Measurements from ENCODE around the gene PAPOLA.

Gene PAPOLA

GRCh38 chr14:96565811-96566210 is 63.6 kb downstream of the PAPOLA start:
- no peak for DNase-seq (ENCODE audit: low spot score)

DNA sequence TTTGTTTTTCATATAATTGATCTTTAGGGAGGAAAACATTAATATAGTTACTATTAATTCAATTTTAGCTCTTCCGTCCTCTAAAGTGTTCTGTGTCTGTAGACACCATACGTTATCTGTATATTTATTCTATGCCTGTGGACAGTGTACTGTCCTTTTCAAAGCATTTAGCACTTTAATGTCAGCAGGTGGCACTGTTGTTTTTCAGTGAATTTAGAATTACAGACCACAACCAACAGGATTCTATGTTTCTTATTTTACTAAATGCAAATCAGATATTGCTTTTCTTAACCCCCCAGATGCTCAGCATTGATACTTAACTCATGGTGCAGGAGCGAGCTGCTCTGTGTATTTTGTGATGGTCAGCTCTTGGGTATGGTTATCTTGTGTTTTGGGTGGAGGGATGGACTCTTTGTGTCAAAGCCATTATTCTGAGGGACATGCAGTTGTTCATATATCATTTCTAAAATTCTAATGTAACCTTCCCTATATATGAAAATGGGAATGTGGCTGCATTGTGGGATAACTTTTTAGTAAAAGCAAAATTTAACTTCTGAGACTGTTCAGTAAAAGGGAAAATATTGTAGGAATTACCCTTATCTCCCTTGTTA is 65.2 kb downstream of the PAPOLA start:
- no peak for DNase-seq (ENCODE audit: low spot score)

DNA sequence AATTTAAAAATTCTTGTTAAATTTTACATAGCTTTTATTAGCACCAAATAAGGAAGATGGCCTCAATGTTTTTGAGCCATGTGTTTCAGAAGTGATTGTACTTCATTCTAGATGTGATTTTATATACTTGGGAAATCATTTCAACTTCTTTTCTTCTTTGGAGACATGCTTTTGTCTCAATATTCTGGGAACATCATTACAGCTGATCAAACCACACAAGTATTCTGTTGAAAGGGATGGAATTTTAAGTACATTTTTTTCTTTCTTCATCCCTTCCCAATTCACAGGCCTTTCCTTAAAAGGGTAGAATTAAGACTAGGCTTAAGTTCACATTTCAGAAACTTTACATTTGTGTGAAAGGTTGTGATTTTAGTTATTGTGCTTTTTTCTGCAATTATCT is 66.4 kb downstream of the PAPOLA start:
- no peak for DNase-seq (ENCODE audit: low spot score)

DNA sequence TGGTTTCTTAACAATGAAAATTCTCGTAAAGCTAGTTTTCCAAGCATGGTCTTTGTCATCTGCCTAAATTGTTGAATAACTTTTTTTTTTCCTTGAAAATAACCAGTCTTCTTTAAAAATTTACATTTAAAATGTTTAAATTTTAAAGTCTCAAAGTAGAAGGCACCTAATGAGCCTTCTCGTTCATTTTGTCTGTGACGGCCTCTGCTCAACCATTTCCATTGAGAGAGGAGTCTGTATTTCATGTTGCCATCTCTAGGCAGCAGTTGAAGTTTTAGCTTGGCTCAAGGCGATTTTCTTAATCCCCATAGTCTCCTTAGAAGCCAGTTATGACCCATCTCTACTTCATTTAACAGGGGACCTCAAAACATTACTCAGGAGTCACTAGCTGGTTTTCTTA is 69.1 kb downstream of the PAPOLA start:
- DNase-seq (ENCODE audit: low spot score): no peak

GRCh38 chr14:96573473-96574100 is 71.4 kb downstream of the PAPOLA start:
- no peak for DNase-seq (ENCODE audit: low spot score)

DNA sequence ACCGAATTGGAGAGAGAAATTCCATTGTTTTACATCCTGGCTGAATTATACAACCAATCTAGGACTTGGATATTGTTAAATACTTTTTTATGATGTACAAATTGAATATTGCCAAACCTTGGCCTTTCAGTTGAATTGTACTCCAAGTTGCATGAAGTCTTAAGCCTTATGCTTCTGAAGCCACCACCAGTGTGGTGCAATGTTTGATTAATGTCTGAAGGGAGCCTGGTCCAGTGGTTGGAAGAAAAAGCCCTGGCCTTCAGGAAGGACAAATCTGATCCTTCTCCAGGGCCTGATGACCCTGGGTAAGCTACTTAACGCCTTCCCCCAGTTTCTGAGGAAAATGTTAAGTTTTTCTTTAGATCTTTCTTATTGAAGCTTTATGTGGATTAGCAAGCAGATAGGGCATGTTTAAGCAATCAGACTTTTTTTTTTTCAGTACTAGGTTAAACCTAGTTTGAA is 72.0 kb downstream of the PAPOLA start:
- no peak for DNase-seq (ENCODE audit: low spot score)

GRCh38 chr14:96574633-96575632 is 72.8 kb downstream of the PAPOLA start:
- no peak for DNase-seq (ENCODE audit: low spot score)

GRCh38 chr14:96576359-96576758 is 74.2 kb downstream of the PAPOLA start:
- no peak for DNase-seq (ENCODE audit: low spot score)

GRCh38 chr14:96576937-96577336 is 74.8 kb downstream of the PAPOLA start:
- no peak for DNase-seq (ENCODE audit: low spot score)

DNA sequence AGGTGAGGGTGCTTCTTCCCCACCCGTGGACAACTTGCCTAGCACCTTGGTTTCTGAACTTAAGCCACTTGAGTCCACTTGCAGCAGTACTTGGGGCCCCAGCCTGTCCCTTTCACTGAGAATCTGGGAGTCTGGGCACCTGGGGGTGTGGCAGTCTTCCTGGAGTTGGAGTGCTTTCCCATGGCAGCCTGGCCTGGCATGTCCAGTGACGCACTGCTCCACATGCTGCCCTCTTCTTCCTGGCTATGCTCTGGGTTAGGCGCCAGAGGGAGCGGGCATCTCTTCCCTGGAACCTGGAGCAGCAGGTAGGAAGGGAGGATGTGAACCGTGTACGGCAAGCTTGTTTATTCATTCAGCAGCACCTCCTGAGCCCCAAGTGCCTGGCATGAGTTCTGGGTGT is 76.4 kb downstream of the PAPOLA start:
- no peak for DNase-seq (ENCODE audit: low spot score)

GRCh38 chr14:96579358-96579757 is 77.2 kb downstream of the PAPOLA start:
- DNase-seq (ENCODE audit: low spot score): no peak

GRCh38 chr14:96579855-96580254 is 77.7 kb downstream of the PAPOLA start:
- DNase-seq (ENCODE audit: low spot score): no peak

DNA sequence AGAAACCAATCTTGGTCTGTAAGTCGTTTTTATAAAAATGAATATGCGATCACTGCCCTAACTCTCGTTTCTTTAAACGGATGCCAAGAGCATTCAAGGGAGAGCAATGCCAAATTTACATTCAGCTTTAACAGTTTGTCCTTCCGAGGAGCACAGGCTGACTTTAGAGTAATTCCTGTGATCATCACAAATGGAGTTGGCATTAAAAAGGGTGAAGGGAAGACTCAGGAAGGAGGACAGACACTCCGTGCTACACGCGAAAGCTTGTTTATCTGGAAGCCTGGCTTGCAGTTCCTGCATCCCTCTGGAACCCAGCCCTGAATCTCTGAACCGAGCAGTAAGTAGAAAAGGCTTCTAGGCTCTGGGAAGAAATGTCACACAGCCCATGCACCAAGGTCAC is 78.4 kb downstream of the PAPOLA start:
- no peak for DNase-seq (ENCODE audit: low spot score)

DNA sequence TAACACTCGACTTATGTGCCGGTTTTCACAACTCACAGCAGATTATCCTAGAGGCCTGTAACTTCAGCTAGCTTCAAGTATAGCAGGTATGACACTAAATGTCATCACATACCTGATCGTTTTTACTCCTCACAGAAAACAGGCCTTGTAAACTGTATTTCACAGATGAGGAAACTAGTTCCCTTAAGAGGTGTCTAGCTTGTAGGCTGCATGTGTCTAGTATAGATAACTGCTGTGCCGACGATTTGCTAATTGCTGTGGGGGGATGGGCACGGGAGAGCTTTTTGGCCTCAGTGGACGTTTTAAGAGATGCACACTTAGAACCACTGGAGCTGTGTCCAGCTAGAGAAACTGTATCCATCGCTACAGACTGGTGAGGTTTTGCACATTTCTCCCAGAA is 78.8 kb downstream of the PAPOLA start:
- DNase-seq (ENCODE audit: low spot score): no peak

DNA sequence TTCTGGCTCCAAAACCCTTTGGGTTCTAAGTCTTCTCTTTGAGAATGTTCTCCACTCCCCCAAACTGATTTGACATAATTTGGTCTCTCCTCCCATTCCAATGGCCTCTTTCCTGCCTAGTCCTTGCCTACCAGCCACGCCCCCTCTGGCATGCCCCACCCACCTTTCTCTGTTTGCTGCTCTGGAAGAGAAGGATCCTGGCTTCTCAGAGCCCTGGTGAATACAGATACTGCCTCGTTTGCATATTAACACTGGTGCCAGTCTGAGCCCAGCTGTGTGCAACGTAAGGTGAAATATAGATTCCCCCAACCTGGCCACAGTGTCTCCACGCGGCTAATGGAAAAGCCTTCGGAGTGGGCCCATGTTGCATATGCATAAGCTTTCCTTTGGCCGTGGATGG is 79.7 kb downstream of the PAPOLA start:
- DNase-seq (ENCODE audit: low spot score): no peak

- DNase-seq (ENCODE audit: low spot score): no peak
These were observed 80.3 kb downstream of the PAPOLA start for GRCh38 chr14:96582411-96582961.

DNA sequence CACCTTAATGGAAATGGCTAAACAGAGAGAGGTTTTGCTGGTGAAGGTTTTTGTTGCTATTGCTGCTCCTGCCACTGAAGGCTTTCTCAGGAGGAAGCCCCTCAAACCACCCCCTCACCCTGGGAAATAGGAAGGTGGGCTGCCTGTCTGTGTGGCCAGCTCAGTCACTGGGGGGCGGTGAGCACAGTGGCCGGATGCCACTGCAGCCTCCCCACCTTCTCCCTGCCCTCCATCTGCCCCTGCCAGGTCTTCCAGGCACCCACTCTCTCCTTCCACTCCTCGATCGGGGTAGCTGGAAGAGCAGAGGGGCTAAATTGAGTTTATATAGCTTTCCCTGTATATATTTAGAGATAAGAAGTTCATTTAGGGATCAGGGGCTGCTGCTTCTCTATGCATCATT is 80.8 kb downstream of the PAPOLA start:
- no peak for DNase-seq (ENCODE audit: low spot score)

GRCh38 chr14:96583569-96584041 is 81.4 kb downstream of the PAPOLA start:
- no peak for DNase-seq (ENCODE audit: low spot score)

- no peak for DNase-seq (ENCODE audit: low spot score)
These were observed 82.2 kb downstream of the PAPOLA start for GRCh38 chr14:96584199-96584906.

- DNase-seq (ENCODE audit: low spot score): no peak
These were observed 82.9 kb downstream of the PAPOLA start for GRCh38 chr14:96584907-96585671.

GRCh38 chr14:96585672-96586013 is 83.5 kb downstream of the PAPOLA start:
- DNase-seq (ENCODE audit: low spot score): no peak

Data from AG08396 (cell line).